Activated CD8-positive, alpha-beta T cell treated with anti-CD3 and anti-CD28 coated beads for 36 hours (primary cell): ENCODE data around the gene FBXL14. TPM values are rescaled to one million over a fixed set of nuclear protein-coding genes. Genes with fewer than 3 reads are reported as not detected.

Experiments used
- ATAC-seq: fragments of 200-7000 bp; cut with Tn5 transposase; one replicate; pipeline ENCODE4 v1.10.0; 2021; ENCODE audit warnings: mild to moderate bottlenecking, moderate library complexity
- CTCF ChIA-PET: fragments of 350-600 bp; sonication (Branson Sonifier 250); formaldehyde crosslinking; loops from one replicate; lab custom pipeline; 2021; ENCODE audit warnings: antibody characterized with exemption; lab: Charles Lee
- POLR2A ChIA-PET: fragments of 350-600 bp; sonication (Branson Sonifier 250); formaldehyde crosslinking; loops from one replicate; lab custom pipeline; 2021; ENCODE audit warnings: antibody characterized with exemption; lab: Charles Lee
- DNase-seq: peaks from one replicate; pipeline ENCODE4 v3.0.0-alpha.2; 2020
- H3K27ac Mint-ChIP-seq: one replicate; pipeline ENCODE4 v1.8.0; 2021; ENCODE audit warnings: mild to moderate bottlenecking, mixed read lengths
- H3K27me3 Mint-ChIP-seq: one replicate; pipeline ENCODE4 v1.8.0; 2021; ENCODE audit warnings: mixed read lengths
- H3K36me3 Mint-ChIP-seq: one replicate; pipeline ENCODE4 v1.8.0; 2021; ENCODE audit warnings: low read depth, mixed read lengths
- H3K4me1 Mint-ChIP-seq: one replicate; pipeline ENCODE4 v1.8.0; 2021; ENCODE audit warnings: low read depth, mixed read lengths
- H3K4me3 Mint-ChIP-seq: one replicate; pipeline ENCODE4 v1.8.0; 2021; ENCODE audit warnings: mild to moderate bottlenecking, moderate library complexity, mixed read lengths
- H3K9me3 Mint-ChIP-seq: one replicate; pipeline ENCODE4 v1.8.0; 2021; ENCODE audit warnings: mixed read lengths
- CTCF ChIP-seq: fragments of 200-600 bp; IDR thresholded peaks from one replicate; pipeline ENCODE4 v1.8.0; 2022; ENCODE audit warnings: antibody characterized with exemption, mild to moderate bottlenecking
- intact Hi-C: fragments of 100-400 bp; cut with micrococcal nuclease; formaldehyde crosslinking; loops from one replicate; pipeline ENCODE4 v1.10.0; 2022
- total RNA-seq, 2 experiments: library from RNA; stranded (reverse); gene quantifications; one replicate each; pipeline ENCODE4 v1.2.3, GENCODE V29; 2021

Gene FBXL14
- total RNA-seq, 2 experiments from 2014 or later, result 23.3 to 25.1 TPM

DNA sequence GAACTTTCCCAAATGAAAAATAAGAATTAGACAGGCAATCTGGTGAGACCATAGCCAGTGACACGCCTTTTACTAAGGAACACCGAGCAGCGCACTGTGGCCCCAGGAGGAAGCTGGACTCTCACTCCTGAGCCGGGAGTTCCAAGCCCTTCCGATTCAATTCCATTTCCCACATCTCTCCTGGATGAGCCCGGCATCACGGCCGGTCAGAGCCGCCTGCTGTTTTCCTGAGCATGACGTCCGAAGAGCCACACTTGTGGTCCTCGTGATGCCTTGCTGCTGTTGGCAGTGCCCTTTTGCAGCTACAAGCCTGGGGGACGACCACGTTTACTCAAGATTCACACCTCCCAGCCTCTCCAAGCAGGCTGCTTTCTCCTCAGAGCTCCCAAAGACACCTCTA, 40.8 kb downstream of the FBXL14 start:
- intact Hi-C loops, result no loop called here

DNA sequence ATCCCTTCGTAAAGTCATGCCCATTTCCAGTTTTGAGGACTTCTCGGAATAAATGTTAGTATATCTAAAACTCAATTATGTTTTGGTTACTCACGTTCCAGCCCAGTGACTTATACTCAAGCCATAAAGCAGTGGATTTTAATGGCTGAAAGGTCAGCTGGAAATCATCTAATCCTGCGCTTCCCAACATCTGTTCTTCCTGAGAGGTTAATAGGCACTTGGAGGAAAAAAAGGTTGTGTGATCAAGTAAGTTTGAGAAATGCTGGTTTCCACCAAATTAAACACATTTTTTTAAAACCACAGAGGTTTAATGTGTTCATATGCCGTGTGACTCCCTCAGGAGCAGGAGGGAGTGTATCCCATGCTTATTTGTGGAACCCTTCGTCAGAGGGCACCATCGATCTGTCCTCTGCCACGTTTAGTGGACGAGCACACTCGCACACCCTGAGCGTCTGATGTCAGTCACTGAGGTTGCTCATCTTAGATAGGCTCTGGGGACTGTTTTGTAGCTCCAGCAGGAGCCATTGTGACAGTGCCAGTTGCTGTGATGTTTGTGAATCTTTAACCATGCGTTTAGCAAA, 41.4 kb downstream of the FBXL14 start:
- no peaks in the 10 kb centered on the region for H3K36me3 Mint-ChIP-seq
- no peaks in the 10 kb centered on the region for H3K9me3 Mint-ChIP-seq
- ATAC-seq, result no peak
- intact Hi-C loops, result no loop called here
- no peak for TF ChIP-seq CTCF
- CTCF ChIA-PET, result interaction anchor here (1.6 kb wide), 1 partner anchor 30 kb away, joined by 4 read pairs; no protein-coding TSS in a partner anchor
- peaks cover 15% of the 10 kb centered on the region for H3K4me1 Mint-ChIP-seq
- peaks cover 7% of the 10 kb centered on the region for H3K27me3 Mint-ChIP-seq
- POLR2A ChIA-PET, result no interaction called here
- DNase-seq, result no peak
- no peak overlapping the region for H3K4me3 Mint-ChIP-seq
- no peak overlapping the region for H3K27ac Mint-ChIP-seq

More for the DNA sequence above, 40.8 kb downstream of the FBXL14 start:
- Mint-ChIP-seq H3K9me3 (no peaks in the 10 kb centered on the region), H3K36me3 (no peaks in the 10 kb centered on the region), H3K27me3 (peaks cover 9% of the 10 kb centered on the region), H3K4me1 (peaks cover 15% of the 10 kb centered on the region), H3K27ac (no peak overlapping the region), H3K4me3 (no peak overlapping the region)
- ChIA-PET CTCF (interaction anchor here (1.6 kb wide), 1 partner anchor 30 kb away, joined by 4 read pairs; no protein-coding TSS in a partner anchor), POLR2A (no interaction called here)
- DNase-seq (no peak), ATAC-seq (no peak)
- TF ChIP-seq CTCF, result no peak

DNA sequence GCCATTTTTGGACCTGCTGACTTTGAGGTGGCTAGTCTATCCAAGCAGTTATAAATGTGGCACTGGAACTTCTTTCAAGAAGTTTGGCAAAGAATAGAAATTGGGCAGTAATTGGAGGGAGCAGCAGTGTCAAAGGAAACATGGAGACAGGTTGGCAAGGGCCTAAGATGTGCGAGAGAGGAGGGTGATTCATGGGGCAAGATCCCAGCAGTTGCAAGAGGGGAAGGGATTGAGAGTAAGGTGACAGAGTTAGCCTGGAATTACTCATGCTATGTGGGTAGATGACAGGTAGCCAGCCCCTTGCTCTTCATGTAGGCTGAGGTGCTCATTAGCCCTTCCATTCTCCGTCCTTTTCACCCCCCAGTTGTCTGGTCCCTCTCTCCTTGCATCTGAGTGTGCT, 42.2 kb downstream of the FBXL14 start:
- Mint-ChIP-seq H3K9me3 (no peaks in the 10 kb centered on the region), H3K27me3 (peaks cover 7% of the 10 kb centered on the region), H3K27ac (no peak overlapping the region), H3K4me1 (peaks cover 15% of the 10 kb centered on the region), H3K4me3 (no peak overlapping the region), H3K36me3 (no peaks in the 10 kb centered on the region)
- no peak for TF ChIP-seq CTCF
- ChIA-PET CTCF (no interaction called here), POLR2A (interaction anchor here (1.2 kb wide), 1 partner anchor 10 kb away, joined by 3 read pairs; no protein-coding TSS in a partner anchor)
- ATAC-seq, result no peak
- no peak for DNase-seq
- intact Hi-C loops, result no loop called here

- TF ChIP-seq CTCF, result no peak
- intact Hi-C loops, result no loop called here
- DNase-seq (no peak), ATAC-seq (no peak)
- ChIA-PET CTCF (no interaction called here), POLR2A (interaction anchor here (1.2 kb wide), 1 partner anchor 9 kb away, joined by 3 read pairs; no protein-coding TSS in a partner anchor)
- Mint-ChIP-seq H3K9me3 (no peaks in the 10 kb centered on the region), H3K4me3 (no peak overlapping the region), H3K27ac (no peak overlapping the region), H3K36me3 (no peaks in the 10 kb centered on the region), H3K27me3 (peaks cover 8% of the 10 kb centered on the region), H3K4me1 (peaks cover 15% of the 10 kb centered on the region)
Measured at GRCh38 chr12:1551496-1551895, 42.9 kb downstream of the FBXL14 start.

GRCh38 chr12:1546931-1547640, 47.3 kb downstream of the FBXL14 start:
- no peak for ATAC-seq
- H3K4me3 Mint-ChIP-seq, result no peak overlapping the region
- TF ChIP-seq CTCF, result no peak
- DNase-seq, result no peak
- H3K36me3 Mint-ChIP-seq, result no peaks in the 10 kb centered on the region
- H3K27ac Mint-ChIP-seq, result no peak overlapping the region
- intact Hi-C loops, result no loop called here
- no peaks in the 10 kb centered on the region for H3K4me1 Mint-ChIP-seq
- ChIA-PET POLR2A (no interaction called here), CTCF (interaction anchor here (1.8 kb wide), 1 partner anchor 429 kb away, joined by 7 read pairs; no protein-coding TSS in a partner anchor)
- H3K9me3 Mint-ChIP-seq, result no peaks in the 10 kb centered on the region
- H3K27me3 Mint-ChIP-seq, result peaks cover 30% of the 10 kb centered on the region
